UCSD-AML1 (cell line): ENCODE measurements around the gene RAB20.
"Not testable (repeated sequence)": the region's sequence is repeated elsewhere in the genome, so short reads cannot be mapped to it uniquely, and the experiment has no call there.

Source experiments
- DNase-seq: peaks from one replicate; lab custom pipeline; 2025; ENCODE audit not compliant: unreplicated experiment; lab: John Stamatoyannopoulos, UW

RAB20 gene

GRCh38 chr13:110555601-110556223, 5.8 kb downstream of the RAB20 start:
- peak; percentile 52 for DNase-seq

GRCh38 chr13:110554946-110555345, 6.6 kb downstream of the RAB20 start:
- no peak for DNase-seq

GRCh38 chr13:110554227-110554836, 7.2 kb downstream of the RAB20 start:
- DNase-seq = no peak

- no peak for DNase-seq
These were observed 8.1 kb downstream of the RAB20 start for GRCh38 chr13:110553417-110553816.

- no peak for DNase-seq
These were observed 8.8 kb downstream of the RAB20 start for GRCh38 chr13:110552767-110553166.

- no peak for DNase-seq
These were observed 10.2 kb downstream of the RAB20 start for GRCh38 chr13:110551284-110551683.

GRCh38 chr13:110549795-110550160, 11.7 kb downstream of the RAB20 start:
- no peak for DNase-seq

- DNase-seq = no peak
These were observed 12.4 kb downstream of the RAB20 start for GRCh38 chr13:110548891-110549794.

- no peak for DNase-seq
These were observed 14.6 kb downstream of the RAB20 start for GRCh38 chr13:110546926-110547325.

GRCh38 chr13:110546378-110546777, 15.1 kb downstream of the RAB20 start:
- DNase-seq = no peak

- no peak for DNase-seq
These were observed 19.2 kb downstream of the RAB20 start for GRCh38 chr13:110542169-110542796.

GRCh38 chr13:110541526-110541920, 20.0 kb downstream of the RAB20 start:
- no peak for DNase-seq

GRCh38 chr13:110540871-110541525, 20.5 kb downstream of the RAB20 start:
- no peak for DNase-seq

GRCh38 chr13:110539894-110540293, 21.6 kb downstream of the RAB20 start:
- DNase-seq = no peak

- peak; percentile 62 for DNase-seq
These were observed 22.9 kb downstream of the RAB20 start for GRCh38 chr13:110538632-110539031.

GRCh38 chr13:110536006-110536693, 25.4 kb downstream of the RAB20 start:
- DNase-seq = peak; percentile 52

- no peak for DNase-seq
These were observed 26.0 kb downstream of the RAB20 start for GRCh38 chr13:110535526-110535925.

- DNase-seq = no peak
These were observed 27.5 kb downstream of the RAB20 start for GRCh38 chr13:110533771-110534670.

GRCh38 chr13:110532258-110532657, 29.3 kb downstream of the RAB20 start:
- DNase-seq = not testable (repeated sequence)
